ENCODE measurements around the gene GPR137B. TPM values are rescaled to one million over a fixed set of nuclear protein-coding genes. Genes with fewer than 3 reads are reported as not detected.
A peak's percentile ranks its signal among the peaks of the same experiment; 100 is the strongest.

GPR137B gene
- total and polyA plus RNA-seq, 12 donors = 3.4 to 30.0 (median 13.7) TPM

- WGBS, 4 donors = 77 to 88% (median 83%) methylated on average over 13 to 17 of the region's 17 CpGs
- H3K4me3 ChIP-seq = no peak overlapping the region
- peak overlapping the region in 2 of 5 donors; percentile 16 to 38 for H3K27ac ChIP-seq
- peak in 1 of 7 donors; percentile 30 for DNase-seq
- H3K9me3 ChIP-seq (replicated peaks in 1 of 3) = no peaks in the 10 kb centered on the region
- H3K36me3 ChIP-seq (replicated peaks in 1 of 2) = no peaks in the 10 kb centered on the region
- peaks cover 0 to 6% of the 10 kb centered on the region in 2 donors for H3K4me1 ChIP-seq (replicated peaks in 1 of 2)
- H3K27me3 ChIP-seq = no peaks in the 10 kb centered on the region
- intact Hi-C loops (cut with DNase I) = no loop called here
- no peak for TF ChIP-seq POLR2A (IDR thresholded peaks at IDR 0.05)
- no peak for TF ChIP-seq CTCF (IDR thresholded peaks at IDR 0.05)
These were observed 5.5 kb downstream of the GPR137B start for GRCh38 chr1:236147521-236148469.

- no peaks in the 10 kb centered on the region for H3K27me3 ChIP-seq
- no peaks in the 10 kb centered on the region for H3K36me3 ChIP-seq (replicated peaks in 1 of 2)
- intact Hi-C loops (cut with DNase I) = no loop called here
- H3K4me1 ChIP-seq (replicated peaks in 1 of 2) = no peaks in the 10 kb centered on the region
- H3K27ac ChIP-seq = peak overlapping the region in 1 of 5 donors; percentile 38
- 75 to 89% (median 81%) methylated on average over 5 to 8 of the region's 8 CpGs for WGBS, 4 donors
- TF ChIP-seq POLR2A (IDR thresholded peaks at IDR 0.05) (no peak), CTCF (IDR thresholded peaks at IDR 0.05) (no peak)
- H3K4me3 ChIP-seq = no peak overlapping the region
- H3K9me3 ChIP-seq (replicated peaks in 1 of 3) = no peaks in the 10 kb centered on the region
- peak in 2 of 7 donors; percentile 31 to 32 for DNase-seq
These were observed 6.1 kb downstream of the GPR137B start for GRCh38 chr1:236148470-236148845.

- Histone ChIP-seq H3K36me3 (replicated peaks in 1 of 2) (no peaks in the 10 kb centered on the region), H3K27ac (no peak overlapping the region), H3K4me1 (replicated peaks in 1 of 2) (no peaks in the 10 kb centered on the region), H3K27me3 (no peaks in the 10 kb centered on the region), H3K4me3 (no peak overlapping the region), H3K9me3 (replicated peaks in 1 of 3) (no peaks in the 10 kb centered on the region)
- WGBS, 4 donors = 76 to 81% (median 80%) methylated on average over 12 to 18 of the region's 18 CpGs
- TF ChIP-seq POLR2A (IDR thresholded peaks at IDR 0.05) (no peak), CTCF (IDR thresholded peaks at IDR 0.05) (no peak)
- intact Hi-C loops (cut with DNase I) = no loop called here
- no peak for DNase-seq
These were observed 6.8 kb downstream of the GPR137B start for GRCh38 chr1:236149003-236149595.

- H3K4me3 ChIP-seq = no peak overlapping the region
These were observed 7.4 kb downstream of the GPR137B start for GRCh38 chr1:236149696-236150228.

More at GRCh38 chr1:236149696-236150228, 7.4 kb downstream of the GPR137B start:
- Histone ChIP-seq H3K4me1 (replicated peaks in 1 of 2) (no peaks in the 10 kb centered on the region), H3K9me3 (replicated peaks in 1 of 3) (no peaks in the 10 kb centered on the region), H3K36me3 (replicated peaks in 1 of 2) (no peaks in the 10 kb centered on the region), H3K27ac (no peak overlapping the region), H3K27me3 (no peaks in the 10 kb centered on the region)
- intact Hi-C loops (cut with DNase I) = no loop called here
- no peak for TF ChIP-seq POLR2A (IDR thresholded peaks at IDR 0.05)
- no peak for TF ChIP-seq CTCF (IDR thresholded peaks at IDR 0.05)
- WGBS, 4 donors = 61 to 78% (median 71%) methylated on average over 6 to 10 of the region's 10 CpGs
- DNase-seq = peak in 2 of 7 donors; percentile 29 to 37

Measured in adrenal gland (tissue), 12 donors.